PC-9 (cell line): ENCODE measurements around the gene ADAMTS15.

Experiments
- EZH2 ChIP-seq: fragments of 200-600 bp; sonication (generic); IDR thresholded peaks from 2 replicates; pipeline ENCODE4 v1.8.0; 2017; ENCODE audit warnings: antibody characterized with exemption, low read depth
- TF ChIP-seq, protein P1 (sequence below): fragments of 200-600 bp; sonication (generic); conservative IDR thresholded peaks from 2 replicates; pipeline ENCODE4 v1.6.1; 2017; ENCODE audit warnings: mixed run types, antibody characterized with exemption, mild to moderate bottlenecking, moderate library complexity

DNA sequence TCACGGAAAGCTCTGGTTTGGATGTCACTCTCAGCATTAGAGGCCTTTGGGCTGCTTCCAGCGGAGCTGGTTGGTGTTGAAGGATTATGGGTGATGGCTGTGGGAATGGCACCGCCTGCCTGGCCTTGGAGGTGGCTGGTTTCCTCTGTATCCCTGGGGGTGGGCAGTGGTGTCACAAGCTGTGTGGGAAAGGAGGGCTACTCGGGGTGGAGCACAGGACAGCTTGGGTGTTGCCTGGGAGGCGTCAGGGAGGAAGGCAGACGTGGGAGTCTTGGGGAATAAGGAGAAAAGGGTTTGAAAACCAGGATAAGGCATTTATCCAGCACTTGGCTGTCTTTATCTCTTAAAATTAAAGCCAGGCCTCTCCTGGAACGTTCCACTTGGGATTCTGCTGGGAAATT, 71.8 kb downstream of the ADAMTS15 start:
- TF ChIP-seq EZH2: no peak
- TF ChIP-seq, protein P1, sequence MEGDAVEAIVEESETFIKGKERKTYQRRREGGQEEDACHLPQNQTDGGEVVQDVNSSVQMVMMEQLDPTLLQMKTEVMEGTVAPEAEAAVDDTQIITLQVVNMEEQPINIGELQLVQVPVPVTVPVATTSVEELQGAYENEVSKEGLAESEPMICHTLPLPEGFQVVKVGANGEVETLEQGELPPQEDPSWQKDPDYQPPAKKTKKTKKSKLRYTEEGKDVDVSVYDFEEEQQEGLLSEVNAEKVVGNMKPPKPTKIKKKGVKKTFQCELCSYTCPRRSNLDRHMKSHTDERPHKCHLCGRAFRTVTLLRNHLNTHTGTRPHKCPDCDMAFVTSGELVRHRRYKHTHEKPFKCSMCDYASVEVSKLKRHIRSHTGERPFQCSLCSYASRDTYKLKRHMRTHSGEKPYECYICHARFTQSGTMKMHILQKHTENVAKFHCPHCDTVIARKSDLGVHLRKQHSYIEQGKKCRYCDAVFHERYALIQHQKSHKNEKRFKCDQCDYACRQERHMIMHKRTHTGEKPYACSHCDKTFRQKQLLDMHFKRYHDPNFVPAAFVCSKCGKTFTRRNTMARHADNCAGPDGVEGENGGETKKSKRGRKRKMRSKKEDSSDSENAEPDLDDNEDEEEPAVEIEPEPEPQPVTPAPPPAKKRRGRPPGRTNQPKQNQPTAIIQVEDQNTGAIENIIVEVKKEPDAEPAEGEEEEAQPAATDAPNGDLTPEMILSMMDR: no peak
